Caco-2 (cell line): ENCODE results near the gene SBF1. TPM values are rescaled to one million over a fixed set of nuclear protein-coding genes. Genes with fewer than 3 reads are reported as not detected.

Experiments used
- BruUV-seq: library from RNA; stranded (reverse); fragments of 400-500 nt; replicated peaks from 2 replicates; lab custom pipeline; 2021; lab: Mats Ljungman, UMichigan
- CTCF ChIA-PET: fragments of 300-600 bp; sonication (Branson Sonifier 250); formaldehyde crosslinking; loops from one replicate; lab custom pipeline; 2022; ENCODE audit warnings: antibody characterized with exemption; lab: Charles Lee
- POLR2A ChIA-PET: fragments of 300-600 bp; sonication (Branson Sonifier 250); formaldehyde crosslinking; loops from one replicate; lab custom pipeline; 2022; ENCODE audit warnings: antibody characterized with exemption; lab: Charles Lee
- DNase-seq, 2 experiments: peaks; one replicate each; pipeline versions ENCODE4 v3.0.0 to v3.0.0-alpha.2; 2020 to 2022
- H3K27me3 ChIP-seq: replicated peaks from 2 replicates; pipeline ENCODE4 v1.6.0; 2011; ENCODE audit warnings: low read length; ENCODE audit not compliant: control insufficient read depth, insufficient read depth
- H3K36me3 ChIP-seq: 2 replicates; pipeline ENCODE4 v1.5.1; 2011; ENCODE audit warnings: low read length; ENCODE audit not compliant: control insufficient read depth, insufficient read depth
- H3K4me1 ChIP-seq: fragments of 250-450 bp; sonication (Bioruptor Pico); 2 replicates; pipeline ENCODE4 v1.5.1; 2020; ENCODE audit warnings: mild to moderate bottlenecking
- H3K4me3 ChIP-seq: 2 replicates; pipeline ENCODE4 v1.5.1; 2011; ENCODE audit warnings: low read depth, mild to moderate bottlenecking, control low read depth, low read length
- H3K9me3 ChIP-seq: fragments of 250-450 bp; sonication (Bioruptor Pico); 2 replicates; pipeline ENCODE4 v1.5.1; 2020; ENCODE audit warnings: mild to moderate bottlenecking, moderate library complexity
- H3K27ac Mint-ChIP-seq: one replicate; pipeline ENCODE4 v1.8.0; 2022; ENCODE audit warnings: mixed read lengths; ENCODE audit not compliant: unreplicated experiment
- H3K27me3 Mint-ChIP-seq: one replicate; pipeline ENCODE4 v1.8.0; 2022; ENCODE audit warnings: mixed read lengths; ENCODE audit not compliant: insufficient read depth, unreplicated experiment
- H3K36me3 Mint-ChIP-seq: one replicate; pipeline ENCODE4 v1.8.0; 2022; ENCODE audit warnings: mild to moderate bottlenecking, mixed read lengths; ENCODE audit not compliant: insufficient read depth, unreplicated experiment
- H3K4me1 Mint-ChIP-seq: one replicate; pipeline ENCODE4 v1.8.0; 2022; ENCODE audit warnings: low read depth, mixed read lengths; ENCODE audit not compliant: unreplicated experiment
- H3K4me3 Mint-ChIP-seq: one replicate; pipeline ENCODE4 v1.8.0; 2022; ENCODE audit warnings: mild to moderate bottlenecking, moderate library complexity, mixed read lengths; ENCODE audit not compliant: unreplicated experiment
- H3K9me3 Mint-ChIP-seq: one replicate; pipeline ENCODE4 v1.8.0; 2022; ENCODE audit warnings: mixed read lengths; ENCODE audit not compliant: unreplicated experiment
- CTCF ChIP-seq, 2 experiments: fragments of 200-600 bp in 1 of 2; IDR thresholded peaks; 1 replicate in 1 of 2; 2 replicates in 1 of 2; pipeline versions ENCODE4 v1.5.1 to v1.8.0; 2011 to 2022; ENCODE audit warnings: antibody characterized with exemption in 1 of 2, control low read depth in 1 of 2, inconsistent platforms in 1 of 2, low read depth in 1 of 2, low read length in 1 of 2, mild to moderate bottlenecking in 1 of 2, moderate library complexity in 1 of 2; ENCODE audit not compliant: insufficient read depth in 1 of 2, severe bottlenecking in 1 of 2, unreplicated experiment in 1 of 2
- intact Hi-C: fragments of 100-400 bp; cut with micrococcal nuclease; formaldehyde crosslinking; loops from one replicate; pipeline ENCODE4 v1.10.0; 2022; ENCODE audit not compliant: unreplicated experiment
- total RNA-seq: library from RNA; stranded (reverse); gene quantifications from 2 replicates; pipeline ENCODE4 v1.2.3, GENCODE V29; 2022

Gene SBF1
- total RNA-seq, 1 experiment from 2014 or later: 82.8 TPM

- Histone ChIP-seq H3K27me3 (no peaks in the 10 kb centered on the region), H3K4me3 (no peak overlapping the region), H3K9me3 (no peaks in the 10 kb centered on the region), H3K36me3 (no peaks in the 10 kb centered on the region), H3K4me1 (no peaks in the 10 kb centered on the region)
- DNase-seq: no peak
- Mint-ChIP-seq H3K4me1 (peaks cover 7% of the 10 kb centered on the region), H3K9me3 (no peaks in the 10 kb centered on the region), H3K27ac (no peak overlapping the region), H3K27me3 (no peaks in the 10 kb centered on the region), H3K4me3 (no peak overlapping the region), H3K36me3 (peaks cover 9% of the 10 kb centered on the region)
- no TSS peak for BruUV-seq
- ChIA-PET POLR2A (interaction anchor here (1.1 kb wide), 1 partner anchor 17 kb away, joined by 5 read pairs; the partner anchor contains the start of genes LMF2 and NCAPH2), CTCF (no interaction called here)
- intact Hi-C loops: no loop called here
- TF ChIP-seq CTCF (IDR thresholded peaks at IDR 0.05; ENCODE audit: insufficient read depth in 1 of 2, low read depth in 1 of 2, low read length in 1 of 2, severe bottlenecking in 1 of 2, unreplicated experiment in 1 of 2): no peak
Observed at GRCh38 chr22:50490531-50491308, 15.9 kb upstream of the SBF1 start.

- intact Hi-C loops: no loop called here
- no peaks in the 10 kb centered on the region for H3K9me3 ChIP-seq
- Mint-ChIP-seq H3K27me3 (no peaks in the 10 kb centered on the region), H3K27ac (no peak overlapping the region), H3K4me1 (peaks cover 14% of the 10 kb centered on the region), H3K36me3 (peaks cover 20% of the 10 kb centered on the region), H3K9me3 (no peaks in the 10 kb centered on the region), H3K4me3 (no peak overlapping the region)
- POLR2A ChIA-PET: interaction anchor here (1.1 kb wide), 1 partner anchor 18 kb away, joined by 5 read pairs; the partner anchor contains the start of genes LMF2 and NCAPH2
- BruUV-seq: no TSS peak
- CTCF ChIA-PET: no interaction called here
- peaks cover 1% of the 10 kb centered on the region for H3K4me1 ChIP-seq
- DNase-seq: no peak
- no peaks in the 10 kb centered on the region for H3K36me3 ChIP-seq
- no peak overlapping the region for H3K4me3 ChIP-seq
- TF ChIP-seq CTCF (IDR thresholded peaks at IDR 0.05; ENCODE audit: insufficient read depth in 1 of 2, low read depth in 1 of 2, low read length in 1 of 2, severe bottlenecking in 1 of 2, unreplicated experiment in 1 of 2): no peak
- no peaks in the 10 kb centered on the region for H3K27me3 ChIP-seq
Observed at GRCh38 chr22:50489363-50490243, 14.8 kb upstream of the SBF1 start.

DNA sequence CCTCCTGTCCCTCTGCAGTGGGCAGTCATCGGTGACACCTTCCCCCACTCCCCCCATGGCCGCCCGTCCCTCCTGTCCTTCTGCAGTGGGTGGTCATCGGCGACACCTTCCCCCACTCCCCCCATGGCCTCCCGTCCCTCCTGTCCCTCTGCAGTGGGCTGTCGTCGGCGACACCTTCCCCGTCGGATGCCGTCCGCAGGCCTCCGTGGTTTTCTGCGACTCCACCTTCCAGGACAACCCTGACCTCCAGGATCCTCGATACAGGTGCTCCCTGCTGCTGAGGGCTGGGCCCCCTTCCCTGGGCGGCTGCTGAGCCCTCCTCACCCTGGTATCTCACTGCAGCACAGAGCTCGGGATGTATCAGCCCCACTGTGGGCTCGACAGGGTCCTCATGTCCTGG lies 14.1 kb upstream of the SBF1 start:
- no TSS peak for BruUV-seq
- no peak overlapping the region for H3K4me3 ChIP-seq
- CTCF ChIA-PET: no interaction called here

More for the DNA sequence above, 14.1 kb upstream of the SBF1 start:
- H3K9me3 Mint-ChIP-seq: no peaks in the 10 kb centered on the region
- Histone ChIP-seq H3K36me3 (no peaks in the 10 kb centered on the region), H3K9me3 (no peaks in the 10 kb centered on the region), H3K4me1 (peaks cover 8% of the 10 kb centered on the region), H3K27me3 (no peaks in the 10 kb centered on the region)
- intact Hi-C loops: no loop called here
- peaks cover 14% of the 10 kb centered on the region for H3K4me1 Mint-ChIP-seq
- H3K27ac Mint-ChIP-seq: no peak overlapping the region
- H3K27me3 Mint-ChIP-seq: no peaks in the 10 kb centered on the region
- no peak for TF ChIP-seq CTCF (IDR thresholded peaks at IDR 0.05; ENCODE audit: insufficient read depth in 1 of 2, low read depth in 1 of 2, low read length in 1 of 2, severe bottlenecking in 1 of 2, unreplicated experiment in 1 of 2)
- POLR2A ChIA-PET: no interaction called here
- no peak overlapping the region for H3K4me3 Mint-ChIP-seq
- H3K36me3 Mint-ChIP-seq: peaks cover 22% of the 10 kb centered on the region
- DNase-seq: no peak
